Central memory CD8-positive, alpha-beta T cell (primary cell): ENCODE data around the gene BLOC1S3.

ENCODE experiments used
- ATAC-seq: fragments of 150-1000 bp; cut with Tn5 transposase; replicated peaks from 2 replicates; pipeline ENCODE4 v1.10.0; 2022; ENCODE audit warnings: mild to moderate bottlenecking, moderate FRiP score, moderate number of reproducible peaks; ENCODE audit not compliant: poor library complexity, severe bottlenecking; ENCODE audit errors: extremely low read depth
- DNase-seq, 2 donors: peaks; one replicate each; pipeline ENCODE4 v3.0.0; 2021; ENCODE audit warnings: low spot score in 2 of 2
- H3K27ac Mint-ChIP-seq: one replicate; pipeline ENCODE4 v1.8.0; 2022; ENCODE audit warnings: low read depth, mild to moderate bottlenecking, moderate library complexity, mixed read lengths
- H3K27me3 Mint-ChIP-seq: one replicate; pipeline ENCODE4 v1.8.0; 2022; ENCODE audit warnings: mixed read lengths
- H3K36me3 Mint-ChIP-seq: one replicate; pipeline ENCODE4 v1.8.0; 2022; ENCODE audit warnings: mild to moderate bottlenecking, moderate library complexity, mixed read lengths; ENCODE audit not compliant: insufficient read depth
- H3K4me1 Mint-ChIP-seq: one replicate; pipeline ENCODE4 v1.8.0; 2022; ENCODE audit warnings: mixed read lengths
- H3K4me3 Mint-ChIP-seq: one replicate; pipeline ENCODE4 v1.8.0; 2022; ENCODE audit warnings: mild to moderate bottlenecking, moderate library complexity, mixed read lengths
- H3K9me3 Mint-ChIP-seq: one replicate; pipeline ENCODE4 v1.8.0; 2022; ENCODE audit warnings: mixed read lengths

Gene BLOC1S3

DNA sequence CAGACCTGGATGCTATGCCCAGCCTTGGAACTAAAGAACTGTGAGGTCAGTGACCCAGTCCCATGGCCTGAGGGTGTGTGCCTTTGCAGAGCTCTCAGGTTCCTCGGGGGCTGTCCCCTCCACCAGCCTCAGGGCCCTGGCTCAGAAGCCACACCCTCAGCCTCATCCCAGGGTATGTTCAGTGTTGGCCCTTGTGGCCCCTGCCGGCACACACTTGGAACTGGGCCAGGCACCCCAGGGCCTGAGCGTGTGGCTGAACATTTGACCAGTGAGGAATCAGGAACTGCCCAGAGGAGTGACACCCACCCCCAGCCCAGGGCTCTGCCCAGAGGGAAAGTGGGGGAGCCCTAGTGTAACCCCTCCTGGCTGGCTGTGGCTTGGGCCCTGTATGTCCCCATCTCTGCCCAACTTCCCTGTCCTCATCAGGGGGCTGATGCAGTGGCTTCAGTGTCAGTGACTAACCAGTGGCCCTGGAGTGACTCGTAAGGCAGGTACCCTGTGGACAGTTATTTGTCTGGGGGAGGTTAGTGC lies 27.8 kb upstream of the BLOC1S3 start:
- H3K27me3 Mint-ChIP-seq = peaks cover 10% of the 10 kb centered on the region
- peaks cover 34% of the 10 kb centered on the region for H3K4me1 Mint-ChIP-seq
- no peaks in the 10 kb centered on the region for H3K9me3 Mint-ChIP-seq
- peaks cover 12% of the 10 kb centered on the region for H3K36me3 Mint-ChIP-seq
- no peak for ATAC-seq
- H3K27ac Mint-ChIP-seq = no peak overlapping the region
- peak overlapping the region; percentile 79 for H3K4me3 Mint-ChIP-seq
- DNase-seq = no peak

DNA sequence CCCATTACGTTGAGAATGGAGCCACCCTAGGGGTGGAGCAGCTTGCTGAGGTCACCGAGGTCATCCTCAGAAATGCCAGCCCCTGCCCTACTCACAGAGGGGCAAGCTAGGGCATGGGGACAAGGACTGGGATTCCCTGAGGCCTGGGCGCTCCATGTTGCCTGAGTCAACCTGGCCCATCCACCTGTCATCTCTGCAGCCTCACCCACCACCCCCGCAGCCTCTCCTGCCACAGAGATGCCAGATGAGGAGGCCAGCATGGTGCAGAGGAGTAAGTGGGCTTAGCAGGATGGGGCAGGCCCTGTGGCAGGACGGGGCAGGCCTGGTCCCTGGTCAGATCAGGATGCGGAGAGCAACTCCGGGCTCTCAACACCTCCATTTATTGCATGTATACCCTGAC lies 27.3 kb upstream of the BLOC1S3 start:
- peaks cover 12% of the 10 kb centered on the region for H3K36me3 Mint-ChIP-seq
- DNase-seq (no peak), ATAC-seq (no peak)
- no peaks in the 10 kb centered on the region for H3K9me3 Mint-ChIP-seq
- peaks cover 34% of the 10 kb centered on the region for H3K4me1 Mint-ChIP-seq
- no peak overlapping the region for H3K27ac Mint-ChIP-seq
- H3K27me3 Mint-ChIP-seq = peaks cover 10% of the 10 kb centered on the region
- H3K4me3 Mint-ChIP-seq = peak overlapping the region; percentile 79

DNA sequence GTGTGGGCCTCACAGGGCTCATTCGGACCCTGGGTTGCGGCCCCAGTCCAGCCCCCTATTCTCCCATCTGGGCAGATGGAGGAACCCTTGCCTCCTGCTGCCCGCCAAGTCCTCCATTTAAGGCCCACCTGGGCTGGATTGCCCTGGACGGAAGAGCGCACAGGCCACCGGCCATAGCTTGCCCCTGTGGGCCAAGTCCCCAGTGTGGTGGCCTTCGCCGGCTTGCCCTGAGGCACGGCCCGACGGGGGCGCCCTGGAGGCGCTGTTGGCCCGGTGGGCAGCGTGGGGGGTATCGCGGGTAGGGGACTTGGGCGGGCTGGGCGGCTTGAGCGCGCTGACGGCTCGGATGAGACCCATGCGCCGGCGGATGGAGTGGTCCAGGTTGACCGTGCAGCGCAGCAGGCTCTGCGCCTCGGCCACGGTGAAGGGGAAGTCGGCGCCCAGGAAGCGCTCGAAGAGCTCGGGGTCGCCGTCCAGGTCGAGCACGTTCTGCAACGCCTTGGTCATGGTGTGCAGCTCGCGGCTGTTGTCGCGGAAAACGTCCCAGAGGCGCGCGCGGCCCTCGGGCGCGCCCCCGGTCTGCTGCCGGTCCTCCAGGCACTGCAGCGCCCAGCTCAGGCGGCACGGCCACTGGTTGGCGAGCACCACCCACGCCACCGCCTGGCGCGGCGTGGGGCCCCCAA lies 26.6 kb upstream of the BLOC1S3 start:
- Mint-ChIP-seq H3K9me3 (no peaks in the 10 kb centered on the region), H3K27ac (no peak overlapping the region), H3K27me3 (peaks cover 15% of the 10 kb centered on the region), H3K36me3 (peaks cover 12% of the 10 kb centered on the region), H3K4me3 (peak overlapping the region; percentile 79), H3K4me1 (peaks cover 34% of the 10 kb centered on the region)
- DNase-seq = no peak
- no peak for ATAC-seq

DNA sequence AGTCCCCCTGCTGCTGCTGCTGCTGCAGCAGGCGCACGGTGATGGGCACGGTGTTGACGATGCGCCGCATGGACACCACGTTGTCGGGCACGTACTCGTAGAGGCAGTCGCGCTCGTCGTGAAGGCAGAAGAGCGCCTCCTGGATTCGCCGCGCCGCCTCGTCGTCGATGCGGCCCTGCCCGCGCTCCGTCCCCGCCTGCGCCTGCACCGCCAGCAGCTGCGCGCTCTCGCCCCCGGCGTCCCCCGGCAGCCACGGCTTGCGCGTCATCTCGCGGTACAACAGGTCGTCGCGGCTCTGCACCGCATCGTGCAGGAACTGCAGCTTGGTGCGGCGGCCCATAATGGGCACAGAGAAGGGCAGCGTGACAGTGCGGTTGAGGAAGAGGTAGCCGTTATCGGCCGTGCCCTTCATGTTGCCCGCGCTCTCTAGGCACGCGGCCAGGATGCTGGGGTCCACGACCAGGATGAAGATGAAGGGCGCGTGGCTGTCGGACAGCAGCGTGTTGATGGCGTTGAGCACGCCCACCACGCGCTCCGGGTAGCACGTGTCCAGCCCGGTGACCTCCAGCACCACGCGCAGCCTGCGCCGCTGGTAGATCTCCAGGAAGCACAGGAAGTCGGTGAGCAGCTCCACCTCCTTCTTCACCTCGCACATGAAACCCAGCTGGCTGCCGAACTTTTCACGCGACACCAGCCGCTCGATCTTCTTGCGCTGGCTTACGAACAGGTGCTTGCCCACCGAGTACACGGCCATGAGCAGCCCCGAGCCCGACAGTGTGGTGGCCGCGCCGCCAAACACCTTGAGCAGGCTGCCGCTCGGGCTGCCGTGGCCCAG lies 25.9 kb upstream of the BLOC1S3 start:
- peak overlapping the region; percentile 35 for H3K27ac Mint-ChIP-seq
- H3K9me3 Mint-ChIP-seq = no peaks in the 10 kb centered on the region
- DNase-seq (peak in 1 of 2 donors; percentile 44), ATAC-seq (peak; percentile 78)
- H3K36me3 Mint-ChIP-seq = peaks cover 10% of the 10 kb centered on the region
- H3K27me3 Mint-ChIP-seq = peaks cover 22% of the 10 kb centered on the region
- peak overlapping the region; percentile 79 for H3K4me3 Mint-ChIP-seq
- peaks cover 39% of the 10 kb centered on the region for H3K4me1 Mint-ChIP-seq

DNA sequence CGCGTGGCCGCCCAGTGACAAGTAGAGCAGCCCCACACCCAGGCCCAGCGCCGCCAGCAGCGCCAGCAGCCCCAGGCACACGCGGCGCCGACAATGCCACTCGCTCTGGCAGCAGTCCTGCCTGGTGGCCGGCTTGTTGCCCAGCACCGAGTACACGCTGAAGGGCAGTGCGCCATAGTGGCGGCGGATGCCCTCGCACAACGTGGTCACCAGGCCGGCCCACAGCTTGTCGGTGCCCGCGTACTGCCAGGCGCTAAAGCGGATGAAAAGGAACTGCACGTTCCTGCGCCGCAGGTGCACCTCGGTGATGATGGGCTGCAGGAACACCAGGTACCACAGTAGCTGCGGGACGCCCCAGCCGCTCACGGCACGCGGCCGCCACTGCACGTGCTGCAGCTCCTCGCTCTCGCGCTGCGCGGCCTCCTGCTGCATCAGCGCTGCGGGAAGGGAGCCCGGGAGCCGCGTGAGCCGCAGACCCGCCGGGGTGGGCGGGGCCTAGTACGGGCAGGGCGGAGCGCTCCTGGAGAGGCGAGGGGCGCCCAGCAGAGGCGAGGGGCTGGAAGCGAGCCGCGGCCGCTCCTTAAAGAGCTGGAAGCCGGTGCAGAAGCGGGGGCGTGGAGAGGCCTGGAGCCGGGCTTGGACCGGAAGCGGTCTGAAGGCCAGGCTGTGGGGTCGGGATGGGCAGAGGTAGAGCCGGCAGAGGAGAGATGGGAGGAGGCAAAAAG lies 25.1 kb upstream of the BLOC1S3 start:
- peaks cover 10% of the 10 kb centered on the region for H3K36me3 Mint-ChIP-seq
- H3K4me1 Mint-ChIP-seq = peaks cover 39% of the 10 kb centered on the region
- DNase-seq (no peak), ATAC-seq (peak; percentile 30)
- no peaks in the 10 kb centered on the region for H3K9me3 Mint-ChIP-seq
- peak overlapping the region; percentile 35 for H3K27ac Mint-ChIP-seq
- H3K27me3 Mint-ChIP-seq = peaks cover 30% of the 10 kb centered on the region
- peak overlapping the region; percentile 79 for H3K4me3 Mint-ChIP-seq

DNA sequence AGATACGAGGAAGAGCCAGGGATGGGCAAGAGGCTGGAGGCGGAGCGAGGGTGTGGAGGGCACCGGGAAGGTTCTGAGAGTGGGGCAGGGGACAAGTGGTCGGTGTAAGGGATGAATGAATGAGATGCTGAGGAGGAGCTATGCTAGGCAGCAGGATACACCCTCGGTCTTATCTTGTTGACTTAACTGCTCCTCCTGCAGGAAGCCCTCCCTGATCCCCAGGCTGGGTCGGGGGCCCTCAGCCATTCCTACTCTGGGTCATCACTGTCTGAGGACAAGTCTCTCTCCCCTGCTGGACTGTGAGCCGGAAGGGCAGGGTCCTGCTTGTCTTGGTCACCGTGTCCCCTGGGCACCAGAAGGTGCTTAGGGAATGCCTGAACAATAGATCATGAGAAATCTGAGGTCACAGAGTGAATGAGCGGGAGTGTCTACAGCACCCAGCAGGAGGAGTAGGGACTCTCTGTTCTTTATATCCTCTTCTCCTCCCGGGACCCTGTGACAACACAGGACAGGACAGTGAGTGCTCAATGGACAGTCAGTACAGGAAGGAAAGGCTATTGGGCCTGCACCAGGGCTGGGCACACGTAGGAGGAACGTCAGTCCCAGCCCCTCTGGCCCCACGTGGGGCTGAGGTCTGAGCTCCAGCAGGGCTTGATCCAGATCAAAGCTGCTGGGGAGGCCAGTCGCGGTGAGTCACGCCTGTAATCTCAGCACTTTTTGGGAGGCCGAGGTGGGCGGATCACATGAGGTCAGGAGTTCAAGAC lies 24.3 kb upstream of the BLOC1S3 start:
- peaks cover 31% of the 10 kb centered on the region for H3K27me3 Mint-ChIP-seq
- peaks cover 10% of the 10 kb centered on the region for H3K36me3 Mint-ChIP-seq
- no peak overlapping the region for H3K27ac Mint-ChIP-seq
- H3K4me3 Mint-ChIP-seq = peak overlapping the region; percentile 79
- ATAC-seq (no peak), DNase-seq (no peak)
- H3K4me1 Mint-ChIP-seq = peaks cover 35% of the 10 kb centered on the region
- no peaks in the 10 kb centered on the region for H3K9me3 Mint-ChIP-seq

DNA sequence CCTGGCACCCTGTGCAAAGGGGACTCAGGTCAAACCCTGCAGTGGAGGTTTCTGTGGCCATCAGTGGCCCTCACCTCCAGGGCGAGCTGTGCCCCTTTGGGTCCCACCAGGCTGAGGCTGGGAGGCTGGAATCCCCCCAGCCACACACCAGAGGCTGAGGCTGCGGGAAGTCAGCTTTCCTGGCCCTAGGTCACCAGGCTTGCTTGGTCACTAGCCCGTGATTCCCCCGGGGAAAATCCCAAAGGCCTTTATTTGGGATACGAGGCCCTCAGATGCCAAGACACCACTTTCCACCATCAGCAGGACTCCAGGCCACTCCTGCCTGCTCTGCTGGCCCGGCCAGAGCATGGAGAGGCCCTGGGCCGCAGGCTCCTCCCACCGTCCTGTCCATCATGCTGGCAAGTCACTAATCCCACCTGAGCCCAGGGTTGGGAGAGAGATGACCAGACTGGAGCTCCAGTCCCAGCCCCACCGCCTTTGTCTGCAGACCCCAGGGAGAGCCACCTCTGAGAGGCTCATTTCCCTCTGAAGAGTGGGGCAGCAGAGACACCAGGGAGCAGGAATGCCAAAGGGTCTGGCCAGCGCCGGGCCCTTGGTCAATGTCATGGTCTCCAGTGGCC lies 22.5 kb upstream of the BLOC1S3 start:
- H3K27me3 Mint-ChIP-seq = peaks cover 41% of the 10 kb centered on the region
- ATAC-seq (no peak), DNase-seq (no peak)
- H3K4me1 Mint-ChIP-seq = peaks cover 30% of the 10 kb centered on the region
- no peak overlapping the region for H3K4me3 Mint-ChIP-seq
- no peaks in the 10 kb centered on the region for H3K9me3 Mint-ChIP-seq
- no peak overlapping the region for H3K27ac Mint-ChIP-seq
- peaks cover 13% of the 10 kb centered on the region for H3K36me3 Mint-ChIP-seq

DNA sequence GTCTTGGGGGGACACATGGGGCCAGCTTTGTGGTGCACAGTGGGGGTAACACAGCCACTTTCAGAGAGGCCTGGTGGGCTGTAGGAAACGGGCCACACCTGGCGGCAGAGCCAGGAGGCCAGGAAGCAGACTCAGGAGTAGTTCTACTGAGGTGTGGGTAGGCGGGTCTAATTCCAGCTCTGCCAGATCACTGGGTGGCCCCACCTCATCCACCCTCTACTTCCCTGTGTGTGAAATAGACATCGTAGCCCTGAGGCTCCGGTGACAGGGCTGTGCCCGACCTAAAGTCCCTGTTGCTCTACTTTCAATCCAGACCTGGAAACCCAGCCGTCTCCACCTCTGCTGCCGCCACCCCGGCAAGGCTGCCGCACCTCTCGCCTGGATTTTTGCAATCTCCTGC lies 21.8 kb upstream of the BLOC1S3 start:
- no peak for ATAC-seq
- Mint-ChIP-seq H3K9me3 (no peaks in the 10 kb centered on the region), H3K36me3 (peaks cover 11% of the 10 kb centered on the region)

DNA sequence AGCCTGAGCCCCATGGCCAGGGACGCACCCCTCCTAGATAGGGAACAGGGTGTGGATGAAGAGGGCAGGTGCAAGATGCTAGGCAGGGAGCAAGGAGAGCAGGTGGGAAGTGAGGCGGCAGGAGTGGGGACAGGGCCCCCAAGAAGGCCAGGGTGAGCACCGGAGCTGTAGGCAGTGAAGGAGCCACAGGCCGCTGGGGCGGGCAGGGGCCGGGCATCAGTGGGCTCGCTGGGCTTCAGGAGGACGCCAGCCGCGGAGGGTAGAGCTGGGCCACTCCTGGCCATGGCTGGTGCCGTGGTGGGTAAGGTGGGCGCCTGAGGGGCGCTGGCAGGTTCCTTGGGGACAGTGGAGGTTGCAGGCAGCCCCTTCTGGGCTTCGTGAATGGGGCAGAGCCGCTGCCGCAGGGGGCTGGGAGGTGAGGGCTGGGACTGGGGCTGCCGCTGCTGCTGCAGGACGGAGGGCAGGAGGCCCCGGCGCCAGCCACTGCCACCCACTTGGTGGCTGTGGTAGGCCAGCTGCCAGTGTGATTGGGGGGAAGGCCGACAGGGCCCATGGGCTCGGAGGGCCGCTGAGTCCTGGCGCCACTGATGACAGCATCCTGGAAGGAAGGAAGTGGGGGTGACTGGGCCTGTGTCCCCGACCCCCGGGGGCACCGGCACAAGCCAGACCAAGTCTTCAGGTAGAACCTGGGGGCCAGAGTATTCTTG lies 19.9 kb upstream of the BLOC1S3 start:
- peak overlapping the region; percentile 79 for H3K27ac Mint-ChIP-seq
- H3K4me3 Mint-ChIP-seq = no peak overlapping the region
- H3K27me3 Mint-ChIP-seq = peaks cover 39% of the 10 kb centered on the region
- H3K36me3 Mint-ChIP-seq = peaks cover 9% of the 10 kb centered on the region
- no peaks in the 10 kb centered on the region for H3K9me3 Mint-ChIP-seq
- H3K4me1 Mint-ChIP-seq = peaks cover 15% of the 10 kb centered on the region
- ATAC-seq (no peak), DNase-seq (no peak)

More for the DNA sequence above, 21.8 kb upstream of the BLOC1S3 start:
- Mint-ChIP-seq H3K27me3 (peaks cover 41% of the 10 kb centered on the region), H3K27ac (no peak overlapping the region), H3K4me3 (no peak overlapping the region), H3K4me1 (peaks cover 24% of the 10 kb centered on the region)
- no peak for DNase-seq

DNA sequence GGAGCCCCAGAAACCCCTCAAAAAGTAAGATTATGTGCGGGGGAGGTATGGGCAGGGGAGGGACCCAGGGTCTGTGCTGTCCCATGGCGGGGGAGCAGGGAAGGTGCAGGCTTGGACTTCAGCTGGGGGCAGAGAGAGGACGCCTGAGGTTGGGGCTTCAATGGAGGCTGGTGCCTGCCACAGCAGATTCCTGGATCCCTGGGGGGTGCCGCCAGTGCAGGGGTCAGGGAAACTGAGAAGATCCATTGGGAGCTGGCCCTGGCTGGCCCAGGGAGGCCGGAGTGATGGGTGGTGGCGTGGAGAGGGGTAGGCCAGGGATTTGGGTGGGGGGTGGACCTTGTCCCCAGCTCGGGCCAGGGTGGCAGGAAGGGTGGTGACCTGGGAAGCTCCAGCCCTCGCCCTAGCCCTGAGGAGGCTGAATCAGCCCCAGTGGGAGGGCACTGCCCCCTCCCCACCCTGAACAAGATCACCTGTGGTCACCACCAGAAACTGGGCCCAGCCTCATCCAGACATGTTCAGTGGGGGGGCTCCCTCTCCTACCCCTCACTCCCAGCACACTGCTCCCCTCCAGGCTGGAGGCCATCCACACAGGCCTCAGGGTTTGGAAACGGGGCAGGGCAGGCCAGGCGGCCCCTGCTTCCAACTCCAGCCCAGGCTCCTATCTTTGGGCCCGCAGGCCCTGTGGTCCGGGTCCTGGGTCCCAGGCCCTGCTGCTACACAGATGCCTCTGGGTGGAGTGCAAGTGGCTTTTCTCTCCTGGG lies 19.2 kb upstream of the BLOC1S3 start:
- no peak for ATAC-seq
- no peak for DNase-seq
- H3K27ac Mint-ChIP-seq = no peak overlapping the region
- H3K4me1 Mint-ChIP-seq = peaks cover 15% of the 10 kb centered on the region
- H3K27me3 Mint-ChIP-seq = peaks cover 32% of the 10 kb centered on the region
- H3K4me3 Mint-ChIP-seq = no peak overlapping the region
- no peaks in the 10 kb centered on the region for H3K9me3 Mint-ChIP-seq
- H3K36me3 Mint-ChIP-seq = peaks cover 9% of the 10 kb centered on the region

DNA sequence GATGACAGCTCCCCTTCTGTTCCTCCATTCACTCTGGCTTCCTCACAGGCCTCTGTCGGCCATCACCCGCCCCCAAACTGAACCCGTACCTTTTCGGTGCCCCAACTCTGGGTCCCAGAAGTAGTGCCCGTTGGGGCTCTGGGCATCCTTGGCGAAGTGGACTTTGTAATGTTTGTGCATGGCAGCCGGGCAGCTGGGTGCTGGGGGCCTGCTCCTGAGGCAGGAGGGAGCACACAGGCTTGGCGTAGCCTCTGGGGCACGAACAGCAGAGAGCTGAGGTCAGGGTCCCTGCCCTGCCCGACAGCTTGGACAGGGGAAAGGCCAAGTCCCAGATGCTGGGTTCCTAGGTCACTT lies 18.6 kb upstream of the BLOC1S3 start:
- DNase-seq (no peak), ATAC-seq (no peak)
- no peak overlapping the region for H3K4me3 Mint-ChIP-seq
- H3K36me3 Mint-ChIP-seq = peaks cover 9% of the 10 kb centered on the region
- H3K4me1 Mint-ChIP-seq = peaks cover 16% of the 10 kb centered on the region
- no peaks in the 10 kb centered on the region for H3K9me3 Mint-ChIP-seq
- no peak overlapping the region for H3K27ac Mint-ChIP-seq
- H3K27me3 Mint-ChIP-seq = peaks cover 31% of the 10 kb centered on the region
